Neural cell (in vitro differentiated cells): ENCODE data around the gene SLC35B1.

Experiments used
- CTCF ChIP-seq: fragments of 450-650 bp; IDR thresholded peaks from 2 replicates; pipeline ENCODE4 v1.5.1; 2014; ENCODE audit warnings: antibody characterized with exemption, mild to moderate bottlenecking, moderate library complexity; ENCODE audit not compliant: poor library complexity, severe bottlenecking
- POLR2AphosphoS5 ChIP-seq: IDR thresholded peaks from 2 replicates; pipeline ENCODE4 v1.6.1; 2012

- no peak for TF ChIP-seq CTCF
- no peak for TF ChIP-seq POLR2AphosphoS5
Measured at GRCh38 chr17:49739641-49740271, 32.0 kb upstream of the SLC35B1 start.
